Smooth muscle cell (in vitro differentiated cells): ENCODE data around the gene NCOR2. TPM values are rescaled to one million over a fixed set of nuclear protein-coding genes. Genes with fewer than 3 reads are reported as not detected.
A peak's percentile ranks its signal among the peaks of the same experiment; 100 is the strongest.

ENCODE experiments used
- DNase-seq: peaks from one replicate; lab custom pipeline; 2025; ENCODE audit not compliant: unreplicated experiment; lab: John Stamatoyannopoulos, UW
- H2AFZ ChIP-seq: fragments of 200-600 bp; sonication (generic); 2 replicates; pipeline ENCODE4 v1.6.0; 2016; ENCODE audit warnings: antibody characterized with exemption, low read depth, mild to moderate bottlenecking
- H3F3A ChIP-seq: fragments of 200-600 bp; sonication (generic); 2 replicates; pipeline ENCODE4 v1.6.0; 2017; ENCODE audit warnings: antibody characterized with exemption, low read depth
- H3K27ac ChIP-seq: fragments of 200-600 bp; sonication (generic); 2 replicates; pipeline ENCODE4 v1.5.1; 2016; ENCODE audit warnings: low read depth, mild to moderate bottlenecking
- H3K27me3 ChIP-seq: fragments of 200-600 bp; sonication (generic); 2 replicates; pipeline ENCODE4 v1.6.1; 2016; ENCODE audit warnings: low read depth, mild to moderate bottlenecking
- H3K36me3 ChIP-seq: fragments of 200-600 bp; sonication (generic); 2 replicates; pipeline ENCODE4 v1.5.1; 2016; ENCODE audit warnings: low read depth
- H3K4me1 ChIP-seq: fragments of 200-600 bp; sonication (generic); 2 replicates; pipeline ENCODE4 v1.5.1; 2016; ENCODE audit warnings: low read depth
- H3K4me2 ChIP-seq: fragments of 200-600 bp; sonication (generic); 2 replicates; pipeline ENCODE4 v1.6.0; 2016; ENCODE audit warnings: mild to moderate bottlenecking
- H3K4me3 ChIP-seq: fragments of 200-600 bp; sonication (generic); 2 replicates; pipeline ENCODE4 v1.5.1; 2016; ENCODE audit warnings: mild to moderate bottlenecking
- H3K79me2 ChIP-seq: fragments of 200-600 bp; sonication (generic); 2 replicates; pipeline ENCODE4 v1.6.0; 2016; ENCODE audit warnings: low read depth, mild to moderate bottlenecking
- H3K9ac ChIP-seq: fragments of 200-600 bp; sonication (generic); 2 replicates; pipeline ENCODE4 v1.6.0; 2016; ENCODE audit warnings: low read depth
- H3K9me3 ChIP-seq: fragments of 200-600 bp; sonication (generic); replicated peaks from 2 replicates; pipeline ENCODE4 v1.5.1; 2016; ENCODE audit warnings: low read depth
- H4K20me1 ChIP-seq: fragments of 200-600 bp; sonication (generic); 2 replicates; pipeline ENCODE4 v1.6.0; 2016; ENCODE audit warnings: low read depth
- WGBS: methylation state at CpG from one replicate; pipeline ENCODE4 v1.1.7; 2016; ENCODE audit warnings: low lambda C conversion rate; 5-methylcytosine and 5-hydroxymethylcytosine counted together
- polyA plus RNA-seq: library from polyadenylated mRNA; unstranded; fragments of >200 nt; fragmentation: Nextera tagmentation; extraction: Ambion mirVana; gene quantifications from 2 replicates; pipeline ENCODE4 v1.2.1, GENCODE V29; 2016
- total RNA-seq: library from RNA; depleted of rRNA; stranded (reverse); fragments of >200 nt; gene quantifications from 2 replicates; pipeline ENCODE4 v1.2.3, GENCODE V29; 2014
- TF ChIP-seq, protein P1 (sequence below): fragments of 200-600 bp; sonication (generic); IDR thresholded peaks from 2 replicates; pipeline ENCODE4 v1.5.1; 2017; ENCODE audit warnings: borderline replicate concordance, mild to moderate bottlenecking, antibody characterized with exemption; ENCODE audit not compliant: insufficient read depth, poor library complexity, severe bottlenecking

Gene NCOR2
- total and polyA plus RNA-seq, 2 experiments from 2014 or later: 64.1 to 164 TPM

DNA sequence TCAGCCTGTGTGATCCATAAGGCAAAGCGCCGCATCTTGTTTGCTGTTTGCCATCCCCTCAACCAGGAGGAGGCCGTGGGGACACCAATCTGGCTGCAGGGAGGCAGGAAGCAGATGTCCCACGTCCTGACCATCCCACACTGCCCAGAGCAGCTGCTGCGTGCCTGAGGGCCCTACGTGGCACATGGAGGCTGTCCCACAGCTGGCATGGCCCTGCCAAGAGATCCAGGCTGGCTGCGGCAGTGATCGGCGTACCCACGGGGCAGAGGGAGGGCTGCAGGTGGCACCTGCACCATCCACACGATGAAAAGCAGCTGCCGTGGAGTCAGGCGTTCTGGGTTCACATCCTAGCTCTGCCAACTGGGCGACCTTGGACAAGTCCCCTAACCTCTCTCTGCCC is 42.0 kb downstream of the NCOR2 start:
- no peaks in the 10 kb centered on the region for H3K9me3 ChIP-seq
- no peak overlapping the region for H3K4me3 ChIP-seq
- H3K4me1 ChIP-seq: peaks cover 7% of the 10 kb centered on the region
- peaks cover 19% of the 10 kb centered on the region for H3F3A ChIP-seq
- no peaks in the 10 kb centered on the region for H3K27me3 ChIP-seq
- 93% methylated on average over 14 of the region's 14 CpGs for WGBS
- no peak for DNase-seq
- no peak overlapping the region for H2AFZ ChIP-seq
- TF ChIP-seq, protein P1, sequence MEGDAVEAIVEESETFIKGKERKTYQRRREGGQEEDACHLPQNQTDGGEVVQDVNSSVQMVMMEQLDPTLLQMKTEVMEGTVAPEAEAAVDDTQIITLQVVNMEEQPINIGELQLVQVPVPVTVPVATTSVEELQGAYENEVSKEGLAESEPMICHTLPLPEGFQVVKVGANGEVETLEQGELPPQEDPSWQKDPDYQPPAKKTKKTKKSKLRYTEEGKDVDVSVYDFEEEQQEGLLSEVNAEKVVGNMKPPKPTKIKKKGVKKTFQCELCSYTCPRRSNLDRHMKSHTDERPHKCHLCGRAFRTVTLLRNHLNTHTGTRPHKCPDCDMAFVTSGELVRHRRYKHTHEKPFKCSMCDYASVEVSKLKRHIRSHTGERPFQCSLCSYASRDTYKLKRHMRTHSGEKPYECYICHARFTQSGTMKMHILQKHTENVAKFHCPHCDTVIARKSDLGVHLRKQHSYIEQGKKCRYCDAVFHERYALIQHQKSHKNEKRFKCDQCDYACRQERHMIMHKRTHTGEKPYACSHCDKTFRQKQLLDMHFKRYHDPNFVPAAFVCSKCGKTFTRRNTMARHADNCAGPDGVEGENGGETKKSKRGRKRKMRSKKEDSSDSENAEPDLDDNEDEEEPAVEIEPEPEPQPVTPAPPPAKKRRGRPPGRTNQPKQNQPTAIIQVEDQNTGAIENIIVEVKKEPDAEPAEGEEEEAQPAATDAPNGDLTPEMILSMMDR: no peak
- H3K27ac ChIP-seq: peak overlapping the region; percentile 100
- H3K9ac ChIP-seq: no peak overlapping the region
- H3K79me2 ChIP-seq: peaks cover 88% of the 10 kb centered on the region
- no peak overlapping the region for H3K4me2 ChIP-seq
- no peaks in the 10 kb centered on the region for H3K36me3 ChIP-seq
- peaks cover 68% of the 10 kb centered on the region for H4K20me1 ChIP-seq

DNA sequence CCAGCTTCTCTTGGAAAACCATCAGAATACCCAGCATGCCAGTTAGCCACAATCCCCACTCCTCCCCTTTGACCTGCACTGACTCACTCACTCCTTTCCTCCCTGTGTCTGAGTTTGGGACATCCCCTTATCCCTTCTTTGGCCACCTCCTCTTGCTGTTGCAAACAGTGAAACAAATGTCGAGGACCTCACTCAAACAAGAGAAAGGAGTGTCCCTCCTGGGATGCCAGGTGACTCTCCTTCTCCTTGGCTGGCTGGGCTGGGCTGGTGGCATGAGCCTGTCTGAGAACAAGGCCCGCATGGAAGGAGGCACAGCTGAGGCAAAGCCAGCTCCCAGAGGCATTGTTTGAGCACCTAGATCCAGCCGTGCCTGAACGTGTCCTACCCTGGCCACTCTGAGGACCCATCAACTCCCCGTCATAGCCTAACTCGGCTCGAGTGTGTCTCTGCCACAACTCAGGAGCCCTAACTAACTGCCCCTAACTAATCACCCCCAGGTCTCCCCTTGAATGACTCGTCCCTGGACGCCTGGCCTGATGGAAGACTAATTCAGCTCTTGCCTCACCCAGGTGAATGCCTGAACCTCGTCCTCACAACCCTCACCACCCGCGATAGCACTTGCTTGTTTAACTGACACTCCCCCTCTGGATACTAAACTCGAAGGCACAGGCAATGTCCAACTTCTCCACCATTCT is 43.0 kb downstream of the NCOR2 start:
- Histone ChIP-seq H3K27ac (peak overlapping the region; percentile 100), H2AFZ (no peak overlapping the region), H3K36me3 (no peaks in the 10 kb centered on the region), H3K4me1 (peaks cover 8% of the 10 kb centered on the region), H3F3A (peaks cover 20% of the 10 kb centered on the region), H3K9ac (peak overlapping the region; percentile 47), H3K79me2 (peaks cover 82% of the 10 kb centered on the region), H3K27me3 (no peaks in the 10 kb centered on the region), H3K4me3 (no peak overlapping the region), H3K9me3 (no peaks in the 10 kb centered on the region), H3K4me2 (peak overlapping the region; percentile 19), H4K20me1 (peaks cover 67% of the 10 kb centered on the region)
- 82% methylated on average over 13 of the region's 13 CpGs for WGBS
- no peak for DNase-seq
- TF ChIP-seq, protein P1: no peak

- Histone ChIP-seq H3K4me1 (peaks cover 15% of the 10 kb centered on the region), H3K27me3 (no peaks in the 10 kb centered on the region), H3F3A (peaks cover 27% of the 10 kb centered on the region), H3K4me3 (no peak overlapping the region), H3K9ac (no peak overlapping the region), H2AFZ (no peak overlapping the region), H4K20me1 (peaks cover 63% of the 10 kb centered on the region), H3K27ac (peak overlapping the region; percentile 100), H3K4me2 (no peak overlapping the region), H3K9me3 (no peaks in the 10 kb centered on the region), H3K36me3 (no peaks in the 10 kb centered on the region), H3K79me2 (peaks cover 70% of the 10 kb centered on the region)
- TF ChIP-seq, protein P1: no peak
- WGBS: 72% methylated on average over 12 of the region's 12 CpGs
- DNase-seq: no peak
Measured at GRCh38 chr12:124523071-124523470, 44.3 kb downstream of the NCOR2 start.

GRCh38 chr12:124520907-124521306 is 46.5 kb downstream of the NCOR2 start:
- Histone ChIP-seq H4K20me1 (peaks cover 63% of the 10 kb centered on the region), H3F3A (peaks cover 25% of the 10 kb centered on the region), H3K9me3 (no peaks in the 10 kb centered on the region), H3K27ac (peak overlapping the region; percentile 100), H3K27me3 (no peaks in the 10 kb centered on the region), H3K9ac (peak overlapping the region; percentile 50), H3K4me2 (peak overlapping the region; percentile 34), H3K36me3 (no peaks in the 10 kb centered on the region), H3K79me2 (peaks cover 64% of the 10 kb centered on the region), H3K4me3 (no peak overlapping the region), H2AFZ (no peak overlapping the region), H3K4me1 (peaks cover 24% of the 10 kb centered on the region)
- 34% methylated on average over 10 of the region's 10 CpGs for WGBS
- no peak for DNase-seq
- TF ChIP-seq, protein P1: no peak
